ENCODE results near the gene CFAP97D1. TPM values are rescaled to one million over a fixed set of nuclear protein-coding genes. Genes with fewer than 3 reads are reported as not detected.

CFAP97D1 gene
- total RNA-seq, 2 donors from 2014 or later: not detected

- H3K27ac Mint-ChIP-seq: no peak overlapping the region
- ATAC-seq (no peak), DNase-seq (no peak)
- H3K4me1 Mint-ChIP-seq: peaks cover 3% of the 10 kb centered on the region
- H3K36me3 Mint-ChIP-seq (ENCODE audit: low read depth): peaks cover 12% of the 10 kb centered on the region
- no peak overlapping the region for H3K4me3 Mint-ChIP-seq
- no peaks in the 10 kb centered on the region for H3K9me3 ChIP-seq (ENCODE audit: control insufficient read depth, low read length, poor library complexity, severe bottlenecking)
- H3K27me3 Mint-ChIP-seq: no peaks in the 10 kb centered on the region
These were observed 8.8 kb upstream of the CFAP97D1 start for GRCh38 chr17:43771463-43771862.

DNA sequence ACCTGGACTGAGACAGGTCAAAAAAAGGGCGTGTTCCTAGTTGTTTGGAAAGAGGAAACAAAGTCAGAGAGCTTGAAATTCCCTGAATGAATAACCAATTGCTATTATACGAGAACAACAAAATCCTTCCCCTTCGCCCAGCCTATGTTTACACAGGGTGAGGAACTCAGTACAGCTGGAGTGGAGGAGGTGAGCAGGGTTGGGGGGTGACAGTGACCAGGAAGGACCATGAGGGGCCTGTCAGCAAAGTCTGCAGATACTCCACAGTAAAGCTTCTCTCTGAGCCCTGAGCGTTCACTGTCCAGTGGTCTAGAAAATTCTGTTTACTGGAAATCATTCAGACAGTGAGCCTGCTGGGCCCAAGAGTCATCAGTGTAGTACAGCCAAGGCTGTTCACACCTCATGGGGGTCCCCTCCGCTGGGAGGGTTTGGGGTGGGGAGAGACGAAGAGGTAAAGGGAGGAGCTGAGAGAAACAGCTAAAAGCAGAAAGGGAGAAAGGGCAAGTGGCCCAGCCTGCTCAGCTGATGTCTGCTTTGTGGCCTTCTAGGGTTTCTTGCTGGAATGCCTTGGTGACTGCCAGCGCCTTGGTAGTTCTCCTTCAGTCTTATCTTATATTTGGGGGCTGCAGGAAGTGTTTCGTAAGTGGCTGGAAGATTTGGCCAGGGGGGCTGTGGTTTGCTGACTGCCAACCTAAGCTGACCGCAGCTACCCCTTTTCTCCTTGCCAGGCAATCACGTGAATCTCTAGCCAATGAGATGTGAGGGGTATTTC, 7.2 kb upstream of the CFAP97D1 start:
- ATAC-seq (no peak), DNase-seq (no peak)
- H3K36me3 Mint-ChIP-seq (ENCODE audit: low read depth): peaks cover 12% of the 10 kb centered on the region

DNA sequence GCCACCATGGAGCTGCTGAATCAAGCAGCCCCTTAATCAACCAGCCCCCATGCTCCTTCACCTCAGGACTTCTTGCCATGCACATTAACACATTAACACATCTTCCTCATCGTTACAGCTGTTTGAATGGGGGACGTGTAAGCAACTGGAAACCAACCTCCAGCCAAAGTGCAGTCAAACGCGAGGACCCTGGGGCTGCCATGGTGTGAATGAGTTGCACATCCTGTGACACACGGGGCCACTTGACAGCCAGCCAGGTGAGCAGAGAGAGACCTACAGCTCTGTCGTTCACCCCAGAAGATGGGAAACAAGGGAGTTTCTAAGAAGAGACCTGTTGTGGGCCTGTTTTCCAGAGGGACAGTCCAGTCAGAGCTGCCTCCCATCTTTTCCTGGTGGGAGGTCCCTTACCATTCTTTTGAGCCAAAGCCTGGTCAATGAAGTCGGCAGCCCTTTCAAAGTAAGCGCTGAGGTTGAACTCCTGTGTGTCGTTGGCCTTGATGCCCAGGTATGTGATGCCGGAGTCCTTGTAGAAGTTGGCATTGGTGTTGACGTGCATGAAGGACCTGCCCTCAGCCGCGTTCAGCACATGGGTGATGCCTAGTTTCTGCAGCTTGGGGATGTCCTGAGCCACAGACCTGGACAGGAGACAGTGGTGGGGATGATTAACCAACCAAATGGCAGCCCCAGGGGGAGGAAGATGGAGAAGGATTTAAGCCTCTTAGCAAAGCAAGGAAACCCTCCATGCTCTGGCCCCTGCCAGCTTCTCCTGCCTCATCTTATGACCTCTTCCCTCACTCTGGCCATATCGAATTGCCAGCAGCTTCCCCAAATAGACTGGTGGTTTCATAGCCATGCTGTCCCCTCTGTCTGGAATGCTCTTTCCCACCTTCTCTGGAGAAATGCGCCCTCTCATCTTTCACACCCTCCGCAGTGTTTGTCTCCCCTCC, 5.7 kb upstream of the CFAP97D1 start:
- no peaks in the 10 kb centered on the region for H3K27me3 Mint-ChIP-seq
- ATAC-seq: no peak
- peaks cover 10% of the 10 kb centered on the region for H3K36me3 Mint-ChIP-seq (ENCODE audit: low read depth)
- H3K27ac Mint-ChIP-seq: no peak overlapping the region
- DNase-seq: no peak
- H3K4me3 Mint-ChIP-seq: no peak overlapping the region
- H3K4me1 Mint-ChIP-seq: peaks cover 10% of the 10 kb centered on the region
- H3K9me3 ChIP-seq (ENCODE audit: control insufficient read depth, low read length, poor library complexity, severe bottlenecking): no peaks in the 10 kb centered on the region

More for the DNA sequence above, 7.2 kb upstream of the CFAP97D1 start:
- H3K4me1 Mint-ChIP-seq: peaks cover 7% of the 10 kb centered on the region
- H3K9me3 ChIP-seq (ENCODE audit: control insufficient read depth, low read length, poor library complexity, severe bottlenecking): no peaks in the 10 kb centered on the region
- H3K4me3 Mint-ChIP-seq: no peak overlapping the region
- no peak overlapping the region for H3K27ac Mint-ChIP-seq
- no peaks in the 10 kb centered on the region for H3K27me3 Mint-ChIP-seq

DNA sequence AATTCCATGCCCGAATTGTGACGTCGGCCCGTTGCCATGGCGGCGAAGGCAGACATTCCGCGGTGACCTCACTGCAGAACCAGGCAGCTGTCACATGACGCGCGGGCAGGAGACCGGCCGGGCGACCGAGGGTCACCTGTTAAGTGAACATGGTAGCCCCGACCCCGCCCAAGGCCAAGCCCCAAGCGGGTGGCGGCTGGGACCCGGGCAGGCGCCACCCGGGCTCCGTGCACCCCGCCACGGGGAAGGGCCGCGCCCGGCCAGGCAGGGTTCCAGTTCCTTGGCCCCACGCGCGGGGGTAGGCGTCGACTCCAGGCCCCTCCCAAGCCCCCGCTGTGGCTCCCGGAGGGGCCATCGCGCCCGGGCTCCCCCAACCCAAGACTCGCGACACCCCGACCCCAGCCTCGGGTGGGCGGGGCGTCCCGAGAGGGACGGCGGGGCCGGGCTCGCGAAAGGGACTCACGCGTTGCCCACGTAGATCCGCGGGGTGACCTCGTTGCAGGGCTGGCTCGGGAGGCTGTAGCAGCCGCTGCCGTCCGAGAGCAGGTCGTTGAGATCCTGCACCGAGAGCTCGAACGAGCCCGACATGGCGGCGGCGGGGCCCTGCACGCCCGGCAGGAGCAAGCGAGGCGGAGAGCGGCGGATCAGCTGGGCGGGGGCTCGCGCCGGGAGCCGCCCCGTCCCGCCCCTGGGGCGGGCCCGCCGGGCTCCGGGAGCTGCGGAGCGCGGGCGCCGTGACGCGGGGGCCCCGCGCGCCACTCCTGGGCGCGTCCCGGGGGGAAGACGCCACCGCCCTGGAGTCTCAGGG, 1.7 kb upstream of the CFAP97D1 start, which contains the start of gene DUSP3:
TSS of gene DUSP3 (minus strand) at position 641 of the 808 bp plus-strand sequence. CDS start at position 588, 53 bp downstream.
- peaks cover 2% of the 10 kb centered on the region for H3K36me3 Mint-ChIP-seq (ENCODE audit: low read depth)
- H3K27me3 Mint-ChIP-seq: peaks cover 33% of the 10 kb centered on the region
- H3K4me3 Mint-ChIP-seq: peak within 1 kb of the TSS; percentile 86
- peaks cover 10% of the 10 kb centered on the region for H3K4me1 Mint-ChIP-seq
- ATAC-seq: peak; percentile 97
- peak; percentile 65 to 73 (median 73) for DNase-seq
- no peak within 1 kb of the TSS for H3K27ac Mint-ChIP-seq
- no peaks in the 10 kb centered on the region for H3K9me3 ChIP-seq (ENCODE audit: control insufficient read depth, low read length, poor library complexity, severe bottlenecking)

DNA sequence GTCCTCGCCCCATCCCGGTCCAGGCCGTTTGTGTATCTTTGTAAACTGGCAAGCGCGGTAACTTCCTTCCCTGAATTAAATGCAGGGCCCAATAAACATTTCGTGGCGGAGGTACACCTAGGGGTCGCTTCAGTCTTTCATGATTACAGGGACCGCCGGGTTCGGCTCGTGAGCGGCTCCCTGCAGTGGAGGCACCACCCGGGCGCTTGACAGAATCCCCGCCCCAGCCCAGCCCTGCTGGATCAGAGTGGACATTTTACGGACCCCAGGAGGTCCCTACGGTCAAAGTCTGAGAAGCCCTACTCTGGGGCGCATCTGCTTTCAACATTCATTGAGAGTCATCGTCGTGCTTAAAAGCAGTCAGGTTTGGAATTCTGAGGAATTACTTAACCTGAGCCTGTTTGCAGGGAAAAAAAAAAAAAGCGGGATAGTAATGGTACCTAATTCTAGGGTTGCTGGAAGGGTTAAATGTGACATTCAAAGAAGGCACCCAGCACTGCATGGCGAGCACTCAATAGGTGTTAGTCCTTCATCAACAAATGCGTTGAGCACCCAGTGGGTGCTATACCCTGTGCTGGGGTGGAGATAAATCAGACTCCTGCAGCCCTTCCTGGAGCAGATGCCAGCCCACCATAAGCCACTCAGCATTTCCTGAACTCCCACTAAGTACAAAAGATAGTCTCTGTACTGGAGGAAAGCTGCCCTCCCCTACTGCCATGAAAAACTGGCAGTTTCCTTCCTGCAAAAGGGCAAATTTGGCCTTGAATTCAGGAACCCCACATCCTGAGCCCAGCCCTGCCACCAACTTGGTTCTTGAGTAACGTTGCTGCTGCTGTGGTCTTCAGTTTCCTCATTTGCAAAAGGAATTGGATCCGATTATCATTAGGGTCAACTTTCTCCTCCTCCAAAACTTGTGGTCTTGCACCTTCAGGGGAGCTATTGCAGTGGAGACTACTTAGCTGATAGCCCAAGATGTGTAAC, 800 bp upstream of the CFAP97D1 start:
- Mint-ChIP-seq H3K27ac (no peak overlapping the region), H3K27me3 (peaks cover 42% of the 10 kb centered on the region), H3K4me1 (peaks cover 10% of the 10 kb centered on the region), H3K36me3 (ENCODE audit: low read depth) (no peaks in the 10 kb centered on the region), H3K4me3 (peak overlapping the region; percentile 84)
- ATAC-seq (peak; percentile 27), DNase-seq (no peak)
- H3K9me3 ChIP-seq (ENCODE audit: control insufficient read depth, low read length, poor library complexity, severe bottlenecking): no peaks in the 10 kb centered on the region

GRCh38 chr17:43782913-43783680, 2.9 kb downstream of the CFAP97D1 start:
- peaks cover 4% of the 10 kb centered on the region for H3K36me3 Mint-ChIP-seq (ENCODE audit: low read depth)
- H3K4me1 Mint-ChIP-seq: peaks cover 3% of the 10 kb centered on the region
- DNase-seq: no peak
- H3K9me3 ChIP-seq (ENCODE audit: control insufficient read depth, low read length, poor library complexity, severe bottlenecking): no peaks in the 10 kb centered on the region
- H3K27me3 Mint-ChIP-seq: peaks cover 52% of the 10 kb centered on the region
- ATAC-seq: no peak
- H3K4me3 Mint-ChIP-seq: no peak overlapping the region
- no peak overlapping the region for H3K27ac Mint-ChIP-seq

GRCh38 chr17:43784068-43784467, 3.8 kb downstream of the CFAP97D1 start:
- DNase-seq (no peak), ATAC-seq (no peak)
- Mint-ChIP-seq H3K4me3 (no peak overlapping the region), H3K4me1 (peaks cover 3% of the 10 kb centered on the region), H3K27ac (no peak overlapping the region), H3K36me3 (ENCODE audit: low read depth) (peaks cover 4% of the 10 kb centered on the region), H3K27me3 (peaks cover 52% of the 10 kb centered on the region)
- no peaks in the 10 kb centered on the region for H3K9me3 ChIP-seq (ENCODE audit: control insufficient read depth, low read length, poor library complexity, severe bottlenecking)

GRCh38 chr17:43784628-43785101, 4.4 kb downstream of the CFAP97D1 start:
- no peaks in the 10 kb centered on the region for H3K9me3 ChIP-seq (ENCODE audit: control insufficient read depth, low read length, poor library complexity, severe bottlenecking)
- DNase-seq (no peak), ATAC-seq (no peak)
- H3K4me3 Mint-ChIP-seq: no peak overlapping the region
- H3K4me1 Mint-ChIP-seq: no peaks in the 10 kb centered on the region
- no peak overlapping the region for H3K27ac Mint-ChIP-seq
- peaks cover 53% of the 10 kb centered on the region for H3K27me3 Mint-ChIP-seq
- H3K36me3 Mint-ChIP-seq (ENCODE audit: low read depth): peaks cover 4% of the 10 kb centered on the region

- no peaks in the 10 kb centered on the region for H3K9me3 ChIP-seq (ENCODE audit: control insufficient read depth, low read length, poor library complexity, severe bottlenecking)
- Mint-ChIP-seq H3K27me3 (peaks cover 37% of the 10 kb centered on the region), H3K4me3 (no peak overlapping the region), H3K4me1 (peaks cover 3% of the 10 kb centered on the region), H3K36me3 (ENCODE audit: low read depth) (peaks cover 4% of the 10 kb centered on the region), H3K27ac (no peak overlapping the region)
- no peak for DNase-seq
- ATAC-seq: no peak
These were observed 7.5 kb downstream of the CFAP97D1 start for GRCh38 chr17:43787728-43788127.

- Mint-ChIP-seq H3K4me3 (no peak overlapping the region), H3K27me3 (peaks cover 29% of the 10 kb centered on the region), H3K4me1 (peaks cover 3% of the 10 kb centered on the region), H3K27ac (peak overlapping the region; percentile 32), H3K36me3 (ENCODE audit: low read depth) (peaks cover 4% of the 10 kb centered on the region)
- ATAC-seq (no peak), DNase-seq (no peak)
- H3K9me3 ChIP-seq (ENCODE audit: control insufficient read depth, low read length, poor library complexity, severe bottlenecking): no peaks in the 10 kb centered on the region
These were observed 8.3 kb downstream of the CFAP97D1 start for GRCh38 chr17:43788540-43788939.

DNA sequence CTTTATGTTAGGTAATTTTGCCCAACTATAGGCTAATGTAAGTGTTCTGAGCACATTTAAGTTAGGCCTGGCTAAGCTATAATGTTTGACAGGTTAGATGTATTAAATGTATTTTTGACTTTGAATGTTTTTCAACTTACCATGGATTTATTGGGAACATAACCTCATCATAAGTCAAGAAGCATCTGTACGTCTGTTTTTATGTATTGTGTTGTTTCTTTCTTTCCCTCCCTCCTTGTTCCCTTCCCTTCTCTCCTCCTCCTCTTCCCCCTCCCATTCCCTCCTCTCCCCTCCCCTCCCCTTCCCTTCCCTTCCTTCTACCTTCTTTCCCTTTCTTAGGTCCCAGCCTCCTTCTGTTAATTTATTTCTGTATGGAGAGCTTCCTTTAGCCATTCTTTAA, 9.2 kb downstream of the CFAP97D1 start:
- no peak overlapping the region for H3K27ac Mint-ChIP-seq
- no peak overlapping the region for H3K4me3 Mint-ChIP-seq
- no peak for ATAC-seq
- peaks cover 3% of the 10 kb centered on the region for H3K4me1 Mint-ChIP-seq
- DNase-seq: no peak
- H3K9me3 ChIP-seq (ENCODE audit: control insufficient read depth, low read length, poor library complexity, severe bottlenecking): no peaks in the 10 kb centered on the region
- peaks cover 22% of the 10 kb centered on the region for H3K27me3 Mint-ChIP-seq
- peaks cover 4% of the 10 kb centered on the region for H3K36me3 Mint-ChIP-seq (ENCODE audit: low read depth)

All from T-helper 17 cell (primary cell).